HG03135 (cell line): Measurements from ENCODE around the gene FBXO17.

Experiments used
- ATAC-seq: cut with Tn5 transposase; IDR thresholded peaks from one replicate; pipeline ENCODE4 v1.9.1; 2021; ENCODE audit warnings: mild to moderate bottlenecking, moderate library complexity; ENCODE audit not compliant: unreplicated experiment

FBXO17 gene

GRCh38 chr19:38894968-38895367, 80.6 kb downstream of the FBXO17 start:
- ATAC-seq: no peak

GRCh38 chr19:38893341-38893771, 82.2 kb downstream of the FBXO17 start:
- ATAC-seq: no peak

DNA sequence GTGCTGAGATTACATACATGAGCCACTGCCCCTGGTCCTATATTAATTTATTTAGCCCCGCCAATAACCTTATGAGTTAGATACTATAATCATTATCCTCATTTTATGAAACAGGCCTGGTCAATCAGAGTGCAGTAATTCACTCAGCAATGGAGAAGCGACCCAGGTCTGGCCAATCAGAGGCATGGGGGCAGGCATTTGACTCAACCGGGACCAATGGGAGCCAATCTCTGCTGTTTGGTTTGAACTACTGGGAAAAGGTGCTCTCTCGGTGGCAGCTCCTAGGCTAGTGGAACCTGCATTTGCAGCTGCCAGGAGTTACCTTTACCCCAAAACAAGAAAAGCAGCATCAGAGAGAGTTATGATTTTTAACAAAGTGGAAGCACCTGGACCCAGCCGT, 82.7 kb downstream of the FBXO17 start:
- ATAC-seq: no peak

DNA sequence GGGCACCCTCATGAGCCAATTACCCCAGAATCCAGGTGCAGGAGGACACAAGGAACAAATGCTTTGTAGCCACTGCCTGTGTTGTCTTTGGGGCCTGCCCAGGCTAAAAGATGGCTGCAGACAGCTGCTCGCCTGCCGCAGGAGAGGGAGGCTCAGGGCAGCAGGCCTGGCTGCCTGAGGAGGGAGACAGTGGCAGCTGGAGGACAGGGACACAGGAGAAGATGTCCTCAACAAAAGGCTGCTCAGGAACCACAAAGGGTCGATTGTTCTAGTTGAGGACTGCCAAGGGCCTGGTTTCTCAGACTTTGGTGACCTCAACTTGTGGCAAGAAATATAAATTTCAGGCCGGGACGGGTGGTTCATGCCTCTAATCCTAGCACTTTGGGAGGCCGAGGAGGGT, 83.8 kb downstream of the FBXO17 start:
- ATAC-seq: no peak
